ENCODE data around the gene MRPL28.

Gene MRPL28

GRCh38 chr16:405548-406506 lies 35.5 kb upstream of the MRPL28 start:
- TF ChIP-seq CTCF (IDR thresholded peaks at IDR 0.05; ENCODE audit: unreplicated experiment in 3 of 3), result no peak
- Mint-ChIP-seq H3K9me3 (no peaks in the 10 kb centered on the region), H3K4me1 (no peaks in the 10 kb centered on the region), H3K27me3 (ENCODE audit: low read depth) (no peaks in the 10 kb centered on the region), H3K36me3 (ENCODE audit: low read depth) (peaks cover 7% of the 10 kb centered on the region), H3K4me3 (no peak overlapping the region), H3K27ac (no peak overlapping the region)

DNA sequence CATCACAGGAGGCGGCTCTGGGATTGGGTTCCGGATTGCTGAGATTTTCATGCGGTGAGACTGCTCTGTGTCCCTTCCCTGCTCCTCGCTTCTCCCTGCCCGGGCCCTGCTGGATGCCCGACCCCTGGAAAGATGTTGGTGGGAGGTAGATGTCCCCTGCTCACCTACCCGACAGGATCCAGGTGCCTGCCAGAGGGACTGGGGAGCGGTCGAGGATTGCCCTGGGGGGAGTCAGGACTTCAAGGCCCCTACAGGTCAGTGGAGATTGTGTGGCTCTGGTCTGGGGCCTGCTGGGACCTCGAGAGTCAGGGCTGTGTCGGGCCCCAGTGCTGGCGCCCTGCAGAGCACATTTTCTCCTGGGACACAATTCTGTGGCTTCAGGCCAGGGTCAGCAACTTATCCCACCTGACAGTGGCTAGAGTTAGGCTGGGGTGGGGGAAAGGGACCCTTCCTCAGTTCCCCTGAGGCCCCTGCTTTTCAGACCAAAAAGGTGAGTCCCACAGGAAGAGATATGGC lies 34.7 kb upstream of the MRPL28 start:
- no peak overlapping the region for H3K27ac Mint-ChIP-seq
- no peaks in the 10 kb centered on the region for H3K4me1 Mint-ChIP-seq
- no peak for TF ChIP-seq CTCF (IDR thresholded peaks at IDR 0.05; ENCODE audit: unreplicated experiment in 3 of 3)
- H3K36me3 Mint-ChIP-seq (ENCODE audit: low read depth), result peaks cover 7% of the 10 kb centered on the region
- no peaks in the 10 kb centered on the region for H3K27me3 Mint-ChIP-seq (ENCODE audit: low read depth)
- H3K4me3 Mint-ChIP-seq, result no peak overlapping the region
- H3K9me3 Mint-ChIP-seq, result no peaks in the 10 kb centered on the region

DNA sequence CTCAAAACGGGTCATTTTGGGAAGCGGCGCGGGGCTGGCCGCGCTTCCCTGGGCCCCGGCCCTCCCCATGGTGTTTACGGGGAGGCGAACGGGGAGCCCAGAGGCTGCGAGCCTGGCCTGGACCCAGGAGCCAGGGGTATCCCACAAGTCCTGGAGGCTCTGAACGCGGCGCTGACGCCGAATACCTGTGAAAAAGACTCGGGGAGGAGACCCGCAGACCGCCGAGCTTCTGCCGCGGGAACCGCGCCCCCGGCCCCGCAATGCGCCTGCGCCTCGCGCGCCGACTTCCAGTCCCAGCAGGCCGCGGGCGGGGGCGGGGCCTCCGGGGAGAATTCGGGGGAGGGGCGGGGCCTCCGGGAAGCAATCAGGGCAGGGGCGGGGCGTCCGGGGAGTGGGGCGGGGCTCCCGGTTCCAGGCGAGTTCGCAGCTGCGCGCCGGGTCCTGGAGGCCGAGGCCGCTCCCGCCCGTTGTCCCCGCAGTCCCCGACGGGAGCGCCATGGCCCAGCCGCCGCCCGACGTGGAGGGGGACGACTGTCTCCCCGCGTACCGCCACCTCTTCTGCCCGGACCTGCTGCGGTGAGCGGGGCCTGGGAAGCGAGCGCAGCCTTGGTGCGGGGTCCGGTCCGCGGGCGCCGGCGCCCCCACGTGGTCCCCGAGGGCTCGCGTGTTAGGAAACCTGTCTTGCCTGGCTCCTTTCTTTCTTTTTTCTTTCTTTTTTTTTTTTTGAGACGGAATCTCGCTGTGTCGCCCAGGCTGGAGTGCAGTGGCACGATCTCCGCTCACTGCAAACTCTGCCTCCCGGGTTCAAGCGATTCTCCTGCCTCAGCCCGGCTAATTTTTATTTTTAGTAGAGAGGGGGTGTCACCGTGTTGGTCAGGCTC lies 31.4 kb upstream of the MRPL28 start, which contains the start of gene DECR2:
DECR2 (plus strand) TSS at position 418 of the 881 bp plus-strand sequence; CDS start at position 497, 79 bp downstream.
- H3K27ac Mint-ChIP-seq, result peak within 1 kb of the TSS in 2 of 3 experiments; percentile 72 to 87
- peaks cover 2% of the 10 kb centered on the region for H3K4me1 Mint-ChIP-seq
- H3K36me3 Mint-ChIP-seq (ENCODE audit: low read depth), result no peaks in the 10 kb centered on the region
- H3K9me3 Mint-ChIP-seq, result no peaks in the 10 kb centered on the region
- peak; percentile 42 to 56 (median 48) for TF ChIP-seq CTCF (IDR thresholded peaks at IDR 0.05; ENCODE audit: unreplicated experiment in 3 of 3)
- peak within 1 kb of the TSS; percentile 85 to 90 (median 88) for H3K4me3 Mint-ChIP-seq
- no peaks in the 10 kb centered on the region for H3K27me3 Mint-ChIP-seq (ENCODE audit: low read depth)

DNA sequence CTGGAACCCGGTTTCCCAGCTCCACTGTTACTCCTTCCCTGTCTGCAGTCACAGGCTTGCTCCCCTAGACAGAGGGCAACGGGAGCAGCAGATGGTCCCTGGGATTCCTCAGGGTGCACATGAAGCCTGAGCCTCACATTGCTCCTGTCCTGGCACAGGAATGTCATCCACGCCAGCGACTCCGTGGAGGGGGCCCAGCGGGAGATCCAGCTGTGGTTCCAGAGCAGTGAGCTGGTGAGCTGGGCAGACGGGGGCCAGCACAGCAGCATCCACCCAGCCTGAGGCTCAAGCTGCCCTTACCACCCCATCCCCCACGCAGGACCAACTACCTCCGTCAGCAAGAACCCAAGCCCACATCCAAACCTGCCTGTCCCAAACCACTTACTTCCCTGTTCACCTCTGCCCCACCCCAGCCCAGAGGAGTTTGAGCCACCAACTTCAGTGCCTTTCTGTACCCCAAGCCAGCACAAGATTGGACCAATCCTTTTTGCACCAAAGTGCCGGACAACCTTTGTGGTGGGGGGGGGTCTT lies 29.8 kb upstream of the MRPL28 start:
- Mint-ChIP-seq H3K4me1 (peaks cover 11% of the 10 kb centered on the region), H3K4me3 (peak overlapping the region; percentile 85 to 90 (median 88)), H3K9me3 (no peaks in the 10 kb centered on the region), H3K27me3 (ENCODE audit: low read depth) (no peaks in the 10 kb centered on the region), H3K27ac (peak overlapping the region; percentile 42 to 72 (median 68)), H3K36me3 (ENCODE audit: low read depth) (no peaks in the 10 kb centered on the region)
- no peak for TF ChIP-seq CTCF (IDR thresholded peaks at IDR 0.05; ENCODE audit: unreplicated experiment in 3 of 3)

GRCh38 chr16:399340-400019 lies 29.1 kb upstream of the MRPL28 start:
- H3K27me3 Mint-ChIP-seq (ENCODE audit: low read depth), result no peaks in the 10 kb centered on the region
- no peaks in the 10 kb centered on the region for H3K36me3 Mint-ChIP-seq (ENCODE audit: low read depth)
- H3K4me3 Mint-ChIP-seq, result peak overlapping the region; percentile 61 to 90 (median 85)
- H3K9me3 Mint-ChIP-seq, result no peaks in the 10 kb centered on the region
- peaks cover 11% of the 10 kb centered on the region for H3K4me1 Mint-ChIP-seq
- H3K27ac Mint-ChIP-seq, result peak overlapping the region in 1 of 3 experiments; percentile 58
- no peak for TF ChIP-seq CTCF (IDR thresholded peaks at IDR 0.05; ENCODE audit: unreplicated experiment in 3 of 3)
